ENCODE data around the gene TCF12.

GRCh38 chr15:57086857-57087427 is 168.5 kb downstream of the TCF12 start:
- TF ChIP-seq CTCF (IDR thresholded peaks at IDR 0.05), result no peak
- no peak for TF ChIP-seq POLR2A (IDR thresholded peaks at IDR 0.05; ENCODE audit: low read depth)

All from esophagus muscularis mucosa (tissue), 3 donors.